ENCODE results near the gene GCLC. TPM values are rescaled to one million over a fixed set of nuclear protein-coding genes. Genes with fewer than 3 reads are reported as not detected.

GCLC gene
- total and polyA plus RNA-seq, 9 of the 15 experiments (the other 6 are each of a cell fraction or from before 2014, with no cell fraction given), result 3.9 to 20.0 (median 9.4) TPM

DNA sequence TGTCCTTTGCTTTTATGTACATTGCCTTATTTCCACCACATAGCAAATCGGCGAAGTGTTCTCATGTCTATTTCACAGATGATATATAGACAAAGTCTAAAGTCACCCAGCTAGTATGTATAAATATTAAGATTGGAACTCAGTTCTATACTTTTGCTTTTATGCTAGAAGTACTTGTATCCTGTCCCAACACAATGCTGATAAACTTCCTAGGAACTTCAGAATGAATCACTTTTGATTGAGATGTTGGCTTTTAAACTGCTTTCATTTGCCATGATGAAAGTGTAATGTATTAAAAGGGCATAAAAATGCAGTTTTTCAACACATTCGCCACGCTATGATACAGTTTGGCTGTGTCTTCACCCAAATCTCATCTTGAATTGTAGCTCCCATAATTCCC is 50.8 kb downstream of the GCLC start:
- H3K4me2 ChIP-seq (ENCODE audit: insufficient read depth, low read length), result no peak overlapping the region
- intact Hi-C loops (cut with micrococcal nuclease), result no loop called here
- CTCF ChIA-PET (ENCODE audit: low intra/inter-chr PET ratio), result interaction anchor here (1.0 to 3.3 kb wide), 4 partner anchors 9 to 234 kb away, joined by 4 to 44 read pairs (median 12); no protein-coding TSS in a partner anchor

More for the DNA sequence above, 50.8 kb downstream of the GCLC start:
- no peaks in the 10 kb centered on the region for H3K9me1 ChIP-seq (ENCODE audit: control insufficient read depth, insufficient read depth, low read length)
- H3K9ac ChIP-seq (ENCODE audit: insufficient read depth in 1 of 2, low read depth in 2 of 2, low read length in 2 of 2), result no peak overlapping the region
- no peak overlapping the region for H2AFZ ChIP-seq (ENCODE audit: low read depth, low read length)
- WGBS (ENCODE audit: insufficient coverage, low coverage, missing lambda C conversion rate), result 22% methylated on average over 4 of the region's 4 CpGs
- DNase-seq (ENCODE audit: extremely low read depth in 1 of 4, low spot score in 3 of 4) (no peak), FAIRE-seq (no peak), ATAC-seq (no peak)
- H3K4me1 ChIP-seq (replicated peaks in 1 of 2; ENCODE audit: control insufficient read depth in 2 of 2, insufficient read depth in 2 of 2, low read length in 2 of 2), result peaks cover 3 to 5% of the 10 kb centered on the region in 2 experiments; a peak in 2 of 5 replicates
- no TSS peak for BruUV-seq (replicated peaks)
- no peaks in the 10 kb centered on the region for H3K36me3 ChIP-seq (ENCODE audit: control insufficient read depth, insufficient read depth, low read length)
- H3K9me3 ChIP-seq (replicated peaks; ENCODE audit: control insufficient read depth, insufficient read depth, low read depth, low read length), result no peaks in the 10 kb centered on the region
- no peaks in the 10 kb centered on the region for H3K27me3 ChIP-seq (ENCODE audit: control insufficient read depth in 2 of 2, insufficient read depth in 2 of 2, low read length in 2 of 2)
- no peaks in the 10 kb centered on the region for H3K79me2 ChIP-seq (ENCODE audit: control insufficient read depth, insufficient read depth, low read length)
- POLR2A ChIA-PET, result interaction anchor here (1.1 to 1.5 kb wide), 2 partner anchors 31 to 234 kb away, joined by 3 to 6 read pairs; no protein-coding TSS in a partner anchor
- no peak overlapping the region for H3K4me3 ChIP-seq
- in situ Hi-C loops (cut with MboI), result loop anchor here (5.0 to 25.0 kb wide), 2 partner anchors 238 to 1082 kb away; partner anchors contain the start of gene EFHC1
- no peaks in the 10 kb centered on the region; the same call in 1 of the 2 replicates for H4K20me1 ChIP-seq (replicated peaks; ENCODE audit: control insufficient read depth, insufficient read depth, low read length)
- H3K27ac ChIP-seq (ENCODE audit: extremely low read depth, low read depth, low read length), result no peak overlapping the region
- TF ChIP-seq CHD1 (IDR thresholded peaks at IDR 0.05; ENCODE audit: low read length) (no peak), ZNF830 (CRISPR knock-in tag; IDR thresholded peaks at IDR 0.05) (no peak), PRMT5 (CRISPR knock-in tag; IDR thresholded peaks at IDR 0.05) (no peak), ZNF395 (CRISPR knock-in tag; IDR thresholded peaks at IDR 0.05) (no peak), SPI1 (IDR thresholded peaks at IDR 0.05; ENCODE audit: borderline replicate concordance, low read depth, low read length) (no peak), TOE1 (IDR thresholded peaks at IDR 0.05; ENCODE audit: borderline replicate concordance) (no peak), TOE1 (CRISPR knock-in tag; IDR thresholded peaks at IDR 0.05; ENCODE audit: borderline replicate concordance, low read depth) (no peak), HMGN3 (IDR thresholded peaks at IDR 0.05; ENCODE audit: borderline replicate concordance, extremely low read depth, insufficient read length, low read depth, low read length) (no peak), RBM22 (IDR thresholded peaks at IDR 0.05; ENCODE audit: low read depth, low read length, poor library complexity, severe bottlenecking) (no peak), SREBF1 (IDR thresholded peaks at IDR 0.05; ENCODE audit: borderline replicate concordance, low read depth, low read length) (no peak), HDAC8 (tag; IDR thresholded peaks at IDR 0.05) (no peak)
- TF ChIP-seq, protein P1, sequence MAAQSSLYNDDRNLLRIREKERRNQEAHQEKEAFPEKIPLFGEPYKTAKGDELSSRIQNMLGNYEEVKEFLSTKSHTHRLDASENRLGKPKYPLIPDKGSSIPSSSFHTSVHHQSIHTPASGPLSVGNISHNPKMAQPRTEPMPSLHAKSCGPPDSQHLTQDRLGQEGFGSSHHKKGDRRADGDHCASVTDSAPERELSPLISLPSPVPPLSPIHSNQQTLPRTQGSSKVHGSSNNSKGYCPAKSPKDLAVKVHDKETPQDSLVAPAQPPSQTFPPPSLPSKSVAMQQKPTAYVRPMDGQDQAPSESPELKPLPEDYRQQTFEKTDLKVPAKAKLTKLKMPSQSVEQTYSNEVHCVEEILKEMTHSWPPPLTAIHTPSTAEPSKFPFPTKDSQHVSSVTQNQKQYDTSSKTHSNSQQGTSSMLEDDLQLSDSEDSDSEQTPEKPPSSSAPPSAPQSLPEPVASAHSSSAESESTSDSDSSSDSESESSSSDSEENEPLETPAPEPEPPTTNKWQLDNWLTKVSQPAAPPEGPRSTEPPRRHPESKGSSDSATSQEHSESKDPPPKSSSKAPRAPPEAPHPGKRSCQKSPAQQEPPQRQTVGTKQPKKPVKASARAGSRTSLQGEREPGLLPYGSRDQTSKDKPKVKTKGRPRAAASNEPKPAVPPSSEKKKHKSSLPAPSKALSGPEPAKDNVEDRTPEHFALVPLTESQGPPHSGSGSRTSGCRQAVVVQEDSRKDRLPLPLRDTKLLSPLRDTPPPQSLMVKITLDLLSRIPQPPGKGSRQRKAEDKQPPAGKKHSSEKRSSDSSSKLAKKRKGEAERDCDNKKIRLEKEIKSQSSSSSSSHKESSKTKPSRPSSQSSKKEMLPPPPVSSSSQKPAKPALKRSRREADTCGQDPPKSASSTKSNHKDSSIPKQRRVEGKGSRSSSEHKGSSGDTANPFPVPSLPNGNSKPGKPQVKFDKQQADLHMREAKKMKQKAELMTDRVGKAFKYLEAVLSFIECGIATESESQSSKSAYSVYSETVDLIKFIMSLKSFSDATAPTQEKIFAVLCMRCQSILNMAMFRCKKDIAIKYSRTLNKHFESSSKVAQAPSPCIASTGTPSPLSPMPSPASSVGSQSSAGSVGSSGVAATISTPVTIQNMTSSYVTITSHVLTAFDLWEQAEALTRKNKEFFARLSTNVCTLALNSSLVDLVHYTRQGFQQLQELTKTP (IDR thresholded peaks at IDR 0.05; ENCODE audit: low read depth in 1 of 2, partially characterized antibody in 2 of 2), result no peak

Data from K562 (cell line).